AG10803 (cell line): ENCODE measurements around the gene RCC1.
"Not testable (repeated sequence)": the region's sequence is repeated elsewhere in the genome, so short reads cannot be mapped to it uniquely, and the experiment has no call there.

Source experiments
- DNase-seq: peaks from one replicate; pipeline ENCODE4 v3.0.0; 2010; ENCODE audit warnings: low read depth
- H3K4me3 ChIP-seq: 2 replicates; pipeline ENCODE4 v1.5.1; 2011; ENCODE audit warnings: mild to moderate bottlenecking, low read length, control low read depth
- CTCF ChIP-seq: conservative IDR thresholded peaks from 2 replicates; pipeline ENCODE4 v1.5.1; 2011; ENCODE audit warnings: mild to moderate bottlenecking, low read length, control low read depth, inconsistent platforms

The RCC1 gene

GRCh38 chr1:28582248-28582615 lies 76.4 kb downstream of the RCC1 start:
- DNase-seq, result peak; percentile 50
- no peak for TF ChIP-seq CTCF
- peak overlapping the region; percentile 96 for H3K4me3 ChIP-seq

GRCh38 chr1:28586585-28587391 lies 80.9 kb downstream of the RCC1 start:
- DNase-seq, H3K4me3 ChIP-seq: not testable (repeated sequence)
